HG03135 (cell line): ENCODE data around the gene ERCC6.

Source experiments
- ATAC-seq: cut with Tn5 transposase; IDR thresholded peaks from one replicate; pipeline ENCODE4 v1.9.1; 2021; ENCODE audit warnings: mild to moderate bottlenecking, moderate library complexity; ENCODE audit not compliant: unreplicated experiment

ERCC6 gene

DNA sequence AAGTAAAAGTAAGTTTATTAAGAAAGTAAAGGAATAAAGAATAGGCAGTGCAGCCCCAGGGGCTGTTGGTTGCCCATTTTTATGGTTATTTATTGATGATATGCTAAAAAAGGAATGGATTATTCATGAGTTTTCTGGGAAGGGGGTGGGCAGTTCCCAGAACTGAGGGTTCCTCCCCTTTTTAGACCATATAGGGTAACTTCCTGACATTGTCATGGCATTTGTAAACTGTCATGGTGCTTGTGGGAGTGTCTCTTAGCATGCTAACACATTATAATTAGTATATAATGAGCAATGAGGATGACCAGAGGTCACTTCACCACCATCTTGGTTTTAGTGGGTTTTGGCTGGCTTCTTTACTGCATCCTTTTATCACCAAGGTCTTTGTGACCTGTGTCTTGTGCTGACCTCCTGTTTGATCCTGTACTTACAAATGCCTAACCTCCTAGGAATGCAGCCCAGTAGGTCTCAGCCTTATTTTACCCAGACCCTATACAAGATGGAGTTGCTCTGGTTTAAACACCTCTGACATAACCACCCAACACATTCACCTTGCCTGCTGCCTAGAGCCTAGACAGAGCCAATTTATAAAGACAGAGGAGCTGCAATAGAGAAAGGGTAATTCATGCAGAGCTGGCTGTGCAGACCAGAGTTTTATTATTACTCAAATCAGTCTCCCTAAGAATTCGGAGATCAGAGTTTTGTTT lies 10.9 kb upstream of the ERCC6 start:
- no peak for ATAC-seq

DNA sequence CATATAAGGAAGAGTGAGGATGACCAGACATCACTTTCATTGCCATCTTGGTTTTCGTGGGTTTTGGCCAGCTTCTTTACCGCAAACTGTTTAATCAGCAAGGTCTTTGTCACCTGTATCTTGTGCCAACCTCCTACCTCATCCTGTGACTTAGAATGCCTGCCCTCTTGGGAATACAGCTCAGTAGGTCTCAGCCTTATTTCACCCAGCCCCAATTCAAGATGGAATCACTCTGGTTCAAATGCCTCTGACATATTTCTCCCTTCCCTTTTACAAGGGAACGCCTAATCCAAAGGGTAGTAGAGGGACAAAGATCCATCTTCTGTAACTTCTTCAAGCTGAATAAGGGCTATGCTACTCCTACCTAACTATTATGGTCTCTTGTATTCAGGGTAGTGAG lies 4.7 kb upstream of the ERCC6 start:
- ATAC-seq, result no peak

DNA sequence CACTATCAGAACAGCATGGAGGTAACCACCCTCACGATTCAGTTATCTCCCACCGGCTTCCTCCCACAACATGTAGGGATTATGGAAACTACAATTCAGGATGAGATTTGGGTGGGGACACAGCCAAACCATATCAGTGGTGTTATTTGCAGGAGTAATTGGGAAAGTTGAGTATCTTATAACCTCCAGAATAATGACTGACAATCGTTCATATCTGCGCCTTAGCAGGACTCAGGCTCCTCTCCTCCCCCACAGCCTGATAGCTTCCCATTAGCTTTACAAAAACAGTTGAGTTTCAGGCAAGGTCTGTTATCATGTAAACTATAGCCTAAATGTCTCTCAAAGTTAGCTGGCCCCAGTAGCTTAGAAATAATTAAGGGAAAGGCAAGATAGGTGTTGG lies 3.4 kb upstream of the ERCC6 start:
- no peak for ATAC-seq

DNA sequence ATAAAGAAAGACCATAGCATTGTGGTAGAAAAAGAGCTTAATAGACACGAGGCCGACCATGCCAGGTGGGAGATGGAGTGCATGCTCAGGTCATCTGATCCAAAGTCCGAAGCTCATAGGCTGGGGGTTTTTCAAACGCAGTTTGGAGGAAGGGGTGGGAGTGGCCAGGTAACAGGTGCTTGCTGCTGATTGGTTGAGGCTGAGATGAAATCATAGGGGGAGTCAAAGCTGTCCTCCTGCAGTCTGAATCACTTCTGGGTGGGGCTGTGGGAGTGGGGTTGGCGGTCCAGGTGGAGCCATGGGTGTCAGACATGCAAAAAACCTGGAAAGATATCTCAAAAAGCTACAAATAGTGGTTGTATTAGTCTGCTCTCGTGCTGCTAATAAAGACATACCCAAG lies 2.8 kb upstream of the ERCC6 start:
- ATAC-seq, result no peak

DNA sequence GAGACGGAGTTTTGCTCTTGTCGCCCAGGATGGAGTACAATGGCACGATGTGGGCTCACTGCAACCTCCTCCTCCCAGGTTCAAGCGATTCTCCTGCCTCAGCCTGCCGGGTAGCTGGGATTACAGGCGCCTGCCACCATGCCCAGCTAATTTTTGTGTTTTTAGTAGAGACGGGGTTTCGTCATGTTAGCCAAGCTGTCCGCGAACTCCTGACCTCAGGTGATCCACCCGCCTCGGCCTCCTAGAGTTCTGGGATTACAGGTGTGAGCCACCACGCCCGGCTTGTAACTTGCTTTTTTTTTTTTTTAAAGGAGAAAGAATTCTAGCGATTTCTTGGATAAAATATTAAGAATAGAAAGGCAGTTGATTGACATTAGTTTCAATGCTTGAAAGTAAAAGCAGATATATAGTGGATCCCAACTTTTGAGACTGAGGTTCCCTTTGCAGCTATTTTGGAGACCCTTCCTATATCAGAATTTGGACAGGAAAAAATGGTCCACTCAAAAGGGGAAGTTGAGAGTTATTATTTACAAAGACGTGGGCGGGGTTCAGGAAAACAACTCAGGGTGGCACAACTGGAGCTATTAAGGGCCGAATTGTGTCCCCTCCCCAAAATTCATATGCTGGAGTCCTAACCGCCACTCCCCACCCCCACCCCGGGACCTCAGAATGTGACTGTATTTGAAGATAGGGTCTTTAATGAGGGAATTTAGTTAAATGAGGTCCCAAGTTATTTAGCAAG lies 1.3 kb upstream of the ERCC6 start:
- ATAC-seq, result no peak

DNA sequence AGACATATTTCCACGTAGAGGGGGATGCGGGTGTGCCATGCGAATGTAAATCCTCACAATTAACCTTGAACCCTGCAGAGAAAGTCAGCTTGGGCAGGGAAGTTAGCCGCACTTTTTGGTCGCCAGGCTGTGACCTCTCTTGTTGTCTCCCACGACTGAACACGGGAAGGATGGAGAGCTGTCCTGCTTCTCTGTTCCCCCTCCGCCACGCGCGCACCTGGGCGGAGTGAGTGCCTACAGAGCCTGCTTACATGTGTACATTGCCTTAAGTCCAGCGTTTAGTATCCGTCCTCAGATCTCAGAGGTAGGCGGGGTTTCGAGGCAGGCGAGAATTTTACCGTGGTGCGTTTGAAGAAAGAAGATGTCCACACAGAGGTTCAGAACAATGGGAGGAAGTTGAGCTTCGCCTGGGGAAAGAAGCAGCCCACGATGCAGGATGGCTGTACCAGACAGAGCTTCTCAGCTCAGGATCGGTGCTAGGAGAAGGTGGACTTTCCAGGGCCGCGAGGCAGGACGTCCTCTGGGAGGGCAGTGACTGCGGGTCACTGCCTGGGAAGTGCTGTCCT lies 482 bp upstream of the ERCC6 start:
- peak; percentile 21 for ATAC-seq

DNA sequence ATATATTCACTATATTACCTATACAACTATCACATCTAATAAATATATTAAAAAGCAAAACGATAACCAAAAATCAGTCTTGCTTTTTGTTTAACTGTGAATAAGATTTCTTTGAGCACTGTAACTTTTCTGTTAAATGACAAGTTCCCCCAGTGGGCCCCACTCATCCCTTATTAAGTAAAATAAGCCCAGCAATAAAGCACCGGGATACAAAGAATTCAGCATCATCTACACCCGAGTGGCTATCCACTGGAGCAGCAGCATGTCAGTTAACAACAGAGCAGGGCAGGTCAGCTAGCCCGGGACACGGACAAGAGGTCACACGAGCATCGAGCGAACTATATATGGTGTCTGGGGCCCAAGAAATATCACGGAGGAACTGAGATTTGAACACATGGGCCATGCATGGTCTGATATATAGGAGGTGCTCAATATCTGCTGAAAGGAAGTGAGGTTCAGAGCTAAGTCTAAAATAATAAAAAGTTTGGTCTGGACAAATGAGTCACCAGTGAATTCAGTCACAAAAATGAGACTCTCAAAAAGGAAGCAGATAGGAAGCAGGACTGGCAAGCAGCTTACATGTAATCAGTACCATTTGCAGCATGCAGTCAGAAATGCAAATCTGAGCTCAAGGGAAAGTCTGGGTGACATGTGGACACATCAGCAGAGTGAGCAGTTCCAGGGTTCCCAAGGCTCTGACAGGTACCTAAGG lies 4.1 kb downstream of the ERCC6 start:
- ATAC-seq, result peak; percentile 40

DNA sequence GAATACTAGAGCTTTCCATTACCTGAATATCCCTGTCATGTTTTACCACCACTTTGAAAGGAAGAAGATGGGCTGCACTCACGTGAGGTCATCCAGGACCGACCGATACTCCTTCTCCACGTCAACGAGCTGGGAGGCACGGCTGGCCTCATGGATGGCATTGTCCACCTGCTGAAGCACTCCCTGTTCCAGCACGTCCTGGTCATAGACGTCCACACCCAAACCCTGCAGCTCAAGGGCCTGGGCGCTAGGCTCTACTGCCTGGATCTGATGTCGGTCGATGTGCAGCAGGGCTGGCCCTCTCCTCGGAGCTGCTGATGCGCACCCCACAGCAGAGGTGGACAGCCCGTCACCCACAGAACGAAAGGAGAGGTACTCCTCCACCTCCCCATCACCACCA lies 6.5 kb downstream of the ERCC6 start:
- ATAC-seq, result no peak

DNA sequence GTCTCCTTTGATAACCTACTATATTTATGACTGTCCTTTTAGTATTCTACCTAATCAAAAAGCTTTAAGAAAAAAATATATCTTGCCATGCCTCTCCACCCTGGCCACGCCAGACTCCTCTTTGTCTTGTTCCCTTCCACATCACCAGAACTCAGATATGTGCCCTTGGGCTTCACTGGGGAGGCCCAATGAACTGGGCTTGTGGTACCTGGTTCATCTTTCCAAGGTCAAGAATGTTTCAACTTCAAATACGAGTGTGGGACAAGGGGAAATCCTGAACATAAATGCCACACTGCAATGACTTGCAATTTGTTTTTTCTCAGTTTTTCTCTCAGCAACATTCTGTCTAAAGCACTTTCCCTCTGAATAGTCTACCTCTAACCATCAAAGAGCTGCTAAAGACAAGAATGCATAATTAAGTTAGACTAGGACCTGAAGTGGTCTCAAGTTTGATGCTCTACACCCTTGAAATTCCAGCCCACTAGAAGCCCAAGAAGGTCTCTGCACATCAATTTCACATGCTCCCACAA lies 9.9 kb downstream of the ERCC6 start:
- no peak for ATAC-seq

DNA sequence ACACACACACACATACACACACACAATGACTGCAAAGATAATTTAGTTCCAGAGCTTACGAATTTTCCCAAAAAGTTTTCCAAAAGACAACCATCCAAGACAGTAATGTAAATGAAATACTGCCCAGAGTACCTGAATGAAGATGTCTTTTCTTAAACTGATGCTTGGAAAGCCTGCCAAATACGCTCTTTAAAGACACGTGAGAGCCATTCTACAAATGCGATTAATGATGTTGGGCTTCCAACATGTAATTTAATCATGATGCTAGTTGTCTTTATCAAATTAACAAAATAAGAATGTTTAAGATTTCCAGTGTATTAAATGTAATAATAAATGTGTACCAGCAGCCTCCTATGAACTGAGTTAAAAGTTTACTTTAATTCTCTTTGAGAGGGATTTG lies 11.1 kb downstream of the ERCC6 start:
- ATAC-seq, result no peak

DNA sequence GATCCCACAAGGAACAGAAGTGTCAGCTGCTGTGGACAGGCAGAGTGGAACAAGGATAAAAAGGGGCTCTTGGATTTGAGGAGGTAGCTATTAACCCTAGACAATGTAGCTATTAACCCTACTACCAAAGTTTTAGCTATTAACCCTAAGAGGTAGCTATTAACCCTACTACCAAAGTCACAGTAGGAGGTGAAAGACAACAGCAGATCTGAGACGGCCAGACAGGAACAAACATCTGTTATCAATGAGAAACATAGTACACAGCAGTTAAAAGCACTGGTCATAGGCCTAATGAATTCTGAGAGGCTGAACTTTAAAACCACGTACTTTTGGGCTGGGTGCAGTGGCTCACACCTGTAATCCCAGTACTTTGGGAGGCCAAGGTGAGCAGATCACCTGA lies 11.9 kb downstream of the ERCC6 start:
- no peak for ATAC-seq

DNA sequence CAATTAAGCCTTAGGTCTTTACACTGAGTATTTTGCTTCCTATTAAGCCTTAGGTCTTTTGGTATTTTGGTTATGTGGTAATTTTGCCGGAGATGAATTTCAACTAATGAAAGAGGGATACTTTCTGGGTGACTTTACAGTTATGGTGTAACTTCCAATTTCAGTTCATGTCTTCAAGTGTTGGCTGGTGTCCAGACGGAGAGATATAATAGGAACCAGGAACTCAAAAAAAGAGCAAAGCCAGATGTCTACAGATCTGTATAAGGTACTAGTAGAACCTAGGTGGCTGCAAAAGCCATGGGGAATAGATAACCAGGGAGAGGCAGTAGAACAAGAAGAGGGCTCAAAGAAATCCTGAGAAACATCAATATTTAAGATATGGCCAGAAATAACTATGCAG lies 12.3 kb downstream of the ERCC6 start:
- no peak for ATAC-seq

DNA sequence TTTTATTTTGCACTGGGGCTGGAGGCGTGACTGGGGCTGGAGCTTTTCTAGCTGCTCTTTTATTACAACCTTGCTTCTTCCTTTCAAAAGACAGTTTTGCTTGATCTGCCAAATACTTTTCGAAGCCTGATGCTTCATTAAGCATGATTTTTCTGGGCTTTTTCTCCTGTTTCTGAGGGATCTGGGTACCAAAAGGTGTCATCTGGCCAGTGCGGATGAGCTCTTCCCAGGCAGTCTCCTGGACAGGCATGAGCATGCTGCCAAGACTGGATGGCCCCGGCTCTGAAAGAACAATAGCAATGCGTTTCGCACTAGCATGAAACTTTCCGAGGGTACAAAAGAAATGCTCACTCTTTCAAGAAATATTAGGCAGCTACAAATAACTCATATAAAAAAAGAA lies 14.4 kb downstream of the ERCC6 start:
- no peak for ATAC-seq

DNA sequence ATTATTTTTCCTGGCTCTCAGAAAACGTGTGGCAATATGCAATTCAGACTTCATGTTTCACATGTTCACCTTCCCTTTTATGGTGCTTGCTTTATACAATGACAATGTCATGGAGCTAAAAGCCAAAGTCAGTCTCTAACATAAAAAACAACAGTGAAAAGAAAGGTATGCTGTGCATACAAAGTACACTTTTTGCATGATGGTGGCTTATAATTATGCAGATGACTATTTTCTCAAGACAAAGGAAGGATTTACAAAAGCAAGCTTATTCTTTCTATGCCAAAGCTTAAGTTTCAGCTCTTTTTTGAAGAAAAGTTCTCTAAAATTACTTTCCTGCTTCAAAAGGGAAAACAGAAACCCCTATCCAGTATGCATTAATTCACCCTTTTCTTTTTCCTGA lies 15.6 kb downstream of the ERCC6 start:
- ATAC-seq, result no peak

DNA sequence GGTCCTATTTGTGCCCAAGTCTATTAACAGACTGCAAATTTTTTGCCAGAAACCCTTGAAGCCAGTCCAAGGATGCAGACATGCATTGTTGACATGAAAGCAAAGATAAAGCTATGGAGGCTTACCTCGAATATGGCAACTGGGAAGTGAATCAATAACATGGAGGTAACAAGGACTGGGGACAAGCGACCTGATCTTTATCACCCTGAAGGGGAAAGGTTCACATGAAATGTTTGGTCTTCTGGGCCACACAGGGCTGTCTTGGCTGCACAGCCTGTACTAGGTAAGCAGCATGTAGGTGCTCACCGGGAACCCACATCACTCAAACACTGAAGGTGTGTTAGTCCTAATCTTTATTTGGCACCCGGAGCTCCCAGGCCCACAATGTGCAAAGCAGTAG lies 17.9 kb downstream of the ERCC6 start:
- no peak for ATAC-seq

DNA sequence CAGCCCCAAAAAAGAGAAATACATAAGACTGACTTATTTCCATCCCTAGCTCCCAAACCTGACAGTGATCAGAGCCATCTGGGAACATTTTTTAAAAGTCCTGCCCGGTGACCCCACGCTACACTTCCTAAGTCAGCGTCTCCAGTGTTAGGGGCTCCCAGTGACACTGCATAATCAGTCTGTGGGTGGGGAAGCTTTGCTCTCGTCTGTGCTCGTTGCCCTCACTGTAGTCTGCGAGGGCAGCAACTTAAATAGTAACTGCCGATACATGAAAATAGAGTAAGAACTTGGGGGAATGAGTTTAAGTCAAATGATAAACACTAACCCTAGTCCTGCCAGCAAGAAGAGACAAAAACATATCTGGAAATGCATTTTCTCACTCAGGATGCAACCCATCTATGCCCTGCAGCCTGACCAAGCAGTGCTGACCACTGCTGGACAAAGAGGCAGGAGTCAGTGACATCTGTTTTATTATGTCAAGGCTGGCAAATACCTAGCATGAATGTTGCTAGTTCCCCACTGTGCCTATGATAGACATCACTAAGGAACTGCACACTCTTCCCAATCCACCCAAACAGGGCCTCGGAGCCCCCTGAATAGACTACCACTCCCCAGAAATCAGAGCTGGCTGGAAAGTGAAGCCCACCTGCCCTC lies 18.7 kb downstream of the ERCC6 start:
- no peak for ATAC-seq

DNA sequence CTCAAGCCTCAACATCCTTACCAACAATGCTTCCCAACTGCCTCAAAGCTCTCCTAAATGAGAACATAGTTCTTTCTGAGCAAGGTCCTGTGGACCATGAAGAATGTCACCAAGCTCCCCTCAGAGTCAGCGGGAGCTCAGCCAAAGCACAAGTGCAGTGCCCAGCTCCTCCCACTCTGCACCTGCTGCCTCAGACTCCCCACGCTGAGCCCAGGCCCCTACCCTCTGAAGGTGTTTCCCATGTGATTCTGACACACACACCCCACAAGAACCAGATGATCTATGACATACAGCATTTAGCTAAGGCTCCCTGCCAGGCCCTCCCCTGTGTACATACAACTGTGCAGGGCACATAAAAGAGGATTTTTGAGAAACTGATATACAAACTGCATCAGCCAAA lies 19.2 kb downstream of the ERCC6 start:
- no peak for ATAC-seq

DNA sequence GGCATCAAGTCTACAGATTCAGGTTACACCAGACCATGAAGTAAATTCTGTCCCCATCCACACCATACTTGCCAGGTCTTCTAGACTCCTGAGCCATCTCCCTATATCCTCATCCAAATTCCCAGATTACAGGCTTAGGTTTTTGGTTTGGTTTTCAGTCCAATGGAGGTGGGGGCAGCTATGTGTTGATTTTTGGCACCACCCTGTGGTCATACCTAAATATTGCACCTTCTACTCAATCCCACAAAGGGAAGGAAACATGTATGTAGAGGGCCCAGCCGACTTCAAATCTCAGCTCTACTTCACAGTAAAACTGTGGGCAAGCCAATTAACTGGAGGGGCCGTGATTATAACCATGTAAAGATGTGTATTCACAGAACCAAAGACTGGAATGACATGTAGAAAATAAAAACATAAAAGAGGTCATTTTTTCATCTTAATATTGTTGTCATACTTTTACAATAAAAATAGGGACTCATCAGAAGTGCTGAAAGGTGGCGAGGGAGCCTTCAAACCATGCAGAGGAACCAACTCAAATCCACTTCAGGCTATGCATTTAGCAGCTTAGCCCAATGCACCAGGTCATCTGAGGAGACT lies 19.8 kb downstream of the ERCC6 start:
- no peak for ATAC-seq

DNA sequence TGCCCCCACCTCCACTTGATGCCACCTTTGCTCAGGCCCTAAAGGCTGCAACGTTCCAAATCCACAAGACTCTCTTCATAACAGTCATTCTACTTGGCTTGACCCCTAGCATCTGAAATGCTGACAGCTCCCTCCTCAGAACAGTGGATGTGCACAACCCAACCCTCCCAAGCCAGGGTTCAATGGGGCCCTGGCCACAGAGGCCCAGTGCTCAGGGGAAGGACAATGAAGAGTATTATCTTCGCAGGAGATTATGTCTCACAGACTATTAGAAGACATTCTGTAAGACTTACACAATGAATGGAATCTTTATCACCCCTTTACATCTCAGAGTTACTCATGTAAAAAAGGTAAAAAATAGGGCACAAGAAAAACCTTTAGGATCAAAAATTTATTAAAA lies 20.4 kb downstream of the ERCC6 start:
- ATAC-seq, result no peak

DNA sequence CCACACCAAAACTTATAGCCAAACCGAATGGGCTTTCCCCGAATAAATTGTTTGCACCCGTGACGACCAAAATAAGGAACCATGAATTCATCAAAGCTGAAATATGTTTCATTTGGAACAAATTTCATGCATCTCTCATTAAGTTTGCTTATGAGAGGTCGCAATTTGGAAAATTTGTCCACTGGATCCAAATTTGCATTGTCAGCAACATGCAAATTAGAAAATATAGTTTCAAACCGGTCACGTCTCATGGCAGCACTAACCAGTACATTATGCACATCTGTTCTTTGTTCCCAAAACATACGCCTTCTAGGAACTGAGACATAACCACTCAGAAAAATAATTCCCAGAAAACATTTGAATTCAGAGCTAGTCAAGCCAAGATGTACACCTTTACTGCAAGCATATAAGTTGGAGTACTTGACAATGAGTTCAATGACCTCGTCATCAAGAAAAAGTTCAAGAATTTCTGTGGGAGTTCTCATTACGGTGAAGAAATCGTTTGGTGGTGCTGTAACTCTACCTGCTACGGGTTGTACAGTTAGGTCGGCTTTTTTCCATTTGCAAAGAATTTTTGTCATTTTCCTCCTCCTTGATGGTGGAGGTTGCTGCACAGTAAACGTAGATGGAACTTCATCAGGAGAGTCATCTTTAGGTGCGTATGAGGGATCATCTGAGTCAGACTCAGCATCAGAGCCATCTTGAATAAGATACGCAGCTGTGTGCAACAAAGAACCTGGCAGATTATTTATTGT lies 22.5 kb downstream of the ERCC6 start:
- ATAC-seq, result no peak
